ENCODE data around the gene ARHGEF2. TPM values are rescaled to one million over a fixed set of nuclear protein-coding genes. Genes with fewer than 3 reads are reported as not detected.

ARHGEF2 gene
- total and polyA plus RNA-seq, 9 of the 15 experiments (the other 6 are each of a cell fraction or from before 2014, with no cell fraction given), result 7.1 to 162 (median 62.2) TPM

DNA sequence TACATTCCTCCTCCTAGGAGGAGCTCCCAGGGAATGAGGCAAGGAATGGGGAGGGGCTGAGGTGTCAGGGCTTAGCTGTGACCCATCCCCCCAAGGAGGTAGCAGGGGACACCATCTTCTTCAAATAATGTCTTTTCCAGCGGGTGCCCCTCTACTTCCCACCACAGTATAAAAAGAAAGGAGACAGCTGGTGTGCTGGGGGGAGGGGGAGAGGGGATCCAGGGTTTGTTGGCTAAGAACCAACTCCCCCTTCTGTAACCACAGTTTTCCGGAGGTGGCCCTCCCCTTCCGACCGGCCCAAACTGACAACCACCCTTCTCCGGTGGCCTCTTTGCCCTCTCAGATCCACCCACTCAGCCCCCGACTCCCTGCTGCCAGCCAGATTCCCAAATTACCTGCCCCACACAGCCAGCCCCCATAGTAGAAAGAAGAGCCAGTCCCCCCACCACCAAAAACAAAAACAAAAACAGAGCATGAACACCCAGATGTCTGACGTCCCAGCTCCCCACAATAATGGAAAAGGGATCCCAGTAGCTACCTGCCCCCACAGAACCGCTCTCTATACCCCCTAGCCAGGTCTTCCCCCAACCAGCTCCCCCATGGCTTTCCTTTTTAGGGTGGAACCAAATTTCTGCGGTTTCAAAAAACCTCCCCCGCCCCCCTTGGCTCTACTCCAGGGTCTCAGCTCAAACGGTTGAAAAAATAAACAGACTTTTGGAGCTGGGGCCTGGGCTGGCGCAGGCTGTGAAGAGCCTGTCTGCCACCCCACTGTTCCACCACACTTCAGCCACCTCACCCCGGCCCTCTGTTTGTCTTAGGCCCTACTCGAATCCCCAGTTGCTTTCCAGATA, 2.1 kb downstream of the ARHGEF2 start (continued):
- peak; percentile 35 for TF ChIP-seq POLR2B (IDR thresholded peaks at IDR 0.05; ENCODE audit: low read depth, partially characterized antibody)
- TF ChIP-seq ZNF766 (CRISPR knock-in tag; conservative IDR thresholded peaks at IDR 0.05), result 0 out of 2 replicates have a peak, but pooled peaks have one; percentile 14
- TF ChIP-seq SIX5 (IDR thresholded peaks at IDR 0.05; ENCODE audit: borderline replicate concordance in 1 of 2, insufficient read depth in 1 of 2, low read depth in 1 of 2, low read length in 2 of 2), result no peak
- TF ChIP-seq ARID1B (IDR thresholded peaks at IDR 0.05), result peak; percentile 56
- peak in 1 of 2 experiments; percentile 49; a peak in 1 of 4 replicates for TF ChIP-seq HDAC1 (IDR thresholded peaks at IDR 0.05)
- TF ChIP-seq, protein P1, sequence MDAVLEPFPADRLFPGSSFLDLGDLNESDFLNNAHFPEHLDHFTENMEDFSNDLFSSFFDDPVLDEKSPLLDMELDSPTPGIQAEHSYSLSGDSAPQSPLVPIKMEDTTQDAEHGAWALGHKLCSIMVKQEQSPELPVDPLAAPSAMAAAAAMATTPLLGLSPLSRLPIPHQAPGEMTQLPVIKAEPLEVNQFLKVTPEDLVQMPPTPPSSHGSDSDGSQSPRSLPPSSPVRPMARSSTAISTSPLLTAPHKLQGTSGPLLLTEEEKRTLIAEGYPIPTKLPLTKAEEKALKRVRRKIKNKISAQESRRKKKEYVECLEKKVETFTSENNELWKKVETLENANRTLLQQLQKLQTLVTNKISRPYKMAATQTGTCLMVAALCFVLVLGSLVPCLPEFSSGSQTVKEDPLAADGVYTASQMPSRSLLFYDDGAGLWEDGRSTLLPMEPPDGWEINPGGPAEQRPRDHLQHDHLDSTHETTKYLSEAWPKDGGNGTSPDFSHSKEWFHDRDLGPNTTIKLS (IDR thresholded peaks at IDR 0.05; ENCODE audit: borderline replicate concordance, low read depth), result no peak
- TF ChIP-seq SETDB1 (IDR thresholded peaks at IDR 0.05; ENCODE audit: low read length), result no peak
- TF ChIP-seq LEF1 (IDR thresholded peaks at IDR 0.05), result peak; percentile 26; the same call in 1 of the 2 replicates
- TF ChIP-seq, protein P2, sequence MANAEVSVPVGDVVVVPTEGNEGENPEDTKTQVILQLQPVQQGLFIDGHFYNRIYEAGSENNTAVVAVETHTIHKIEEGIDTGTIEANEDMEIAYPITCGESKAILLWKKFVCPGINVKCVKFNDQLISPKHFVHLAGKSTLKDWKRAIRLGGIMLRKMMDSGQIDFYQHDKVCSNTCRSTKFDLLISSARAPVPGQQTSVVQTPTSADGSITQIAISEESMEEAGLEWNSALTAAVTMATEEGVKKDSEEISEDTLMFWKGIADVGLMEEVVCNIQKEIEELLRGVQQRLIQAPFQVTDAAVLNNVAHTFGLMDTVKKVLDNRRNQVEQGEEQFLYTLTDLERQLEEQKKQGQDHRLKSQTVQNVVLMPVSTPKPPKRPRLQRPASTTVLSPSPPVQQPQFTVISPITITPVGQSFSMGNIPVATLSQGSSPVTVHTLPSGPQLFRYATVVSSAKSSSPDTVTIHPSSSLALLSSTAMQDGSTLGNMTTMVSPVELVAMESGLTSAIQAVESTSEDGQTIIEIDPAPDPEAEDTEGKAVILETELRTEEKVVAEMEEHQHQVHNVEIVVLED (CRISPR knock-in tag; IDR thresholded peaks at IDR 0.05), result no peak
- TF ChIP-seq TEAD4 (IDR thresholded peaks at IDR 0.05; ENCODE audit: low read length), result peak; percentile 3; the same call in 1 of the 2 replicates
- no peak for TF ChIP-seq TEAD4 (CRISPR knock-in tag; IDR thresholded peaks at IDR 0.05; ENCODE audit: borderline replicate concordance)
- TF ChIP-seq EP400 (IDR thresholded peaks at IDR 0.05), result peak; percentile 25; the same call in 1 of the 2 replicates
- peak; percentile 78; the same call in 1 of the 2 replicates for TF ChIP-seq PHF21A (IDR thresholded peaks at IDR 0.05; ENCODE audit: borderline replicate concordance, low read depth)
- TF ChIP-seq, protein P3, sequence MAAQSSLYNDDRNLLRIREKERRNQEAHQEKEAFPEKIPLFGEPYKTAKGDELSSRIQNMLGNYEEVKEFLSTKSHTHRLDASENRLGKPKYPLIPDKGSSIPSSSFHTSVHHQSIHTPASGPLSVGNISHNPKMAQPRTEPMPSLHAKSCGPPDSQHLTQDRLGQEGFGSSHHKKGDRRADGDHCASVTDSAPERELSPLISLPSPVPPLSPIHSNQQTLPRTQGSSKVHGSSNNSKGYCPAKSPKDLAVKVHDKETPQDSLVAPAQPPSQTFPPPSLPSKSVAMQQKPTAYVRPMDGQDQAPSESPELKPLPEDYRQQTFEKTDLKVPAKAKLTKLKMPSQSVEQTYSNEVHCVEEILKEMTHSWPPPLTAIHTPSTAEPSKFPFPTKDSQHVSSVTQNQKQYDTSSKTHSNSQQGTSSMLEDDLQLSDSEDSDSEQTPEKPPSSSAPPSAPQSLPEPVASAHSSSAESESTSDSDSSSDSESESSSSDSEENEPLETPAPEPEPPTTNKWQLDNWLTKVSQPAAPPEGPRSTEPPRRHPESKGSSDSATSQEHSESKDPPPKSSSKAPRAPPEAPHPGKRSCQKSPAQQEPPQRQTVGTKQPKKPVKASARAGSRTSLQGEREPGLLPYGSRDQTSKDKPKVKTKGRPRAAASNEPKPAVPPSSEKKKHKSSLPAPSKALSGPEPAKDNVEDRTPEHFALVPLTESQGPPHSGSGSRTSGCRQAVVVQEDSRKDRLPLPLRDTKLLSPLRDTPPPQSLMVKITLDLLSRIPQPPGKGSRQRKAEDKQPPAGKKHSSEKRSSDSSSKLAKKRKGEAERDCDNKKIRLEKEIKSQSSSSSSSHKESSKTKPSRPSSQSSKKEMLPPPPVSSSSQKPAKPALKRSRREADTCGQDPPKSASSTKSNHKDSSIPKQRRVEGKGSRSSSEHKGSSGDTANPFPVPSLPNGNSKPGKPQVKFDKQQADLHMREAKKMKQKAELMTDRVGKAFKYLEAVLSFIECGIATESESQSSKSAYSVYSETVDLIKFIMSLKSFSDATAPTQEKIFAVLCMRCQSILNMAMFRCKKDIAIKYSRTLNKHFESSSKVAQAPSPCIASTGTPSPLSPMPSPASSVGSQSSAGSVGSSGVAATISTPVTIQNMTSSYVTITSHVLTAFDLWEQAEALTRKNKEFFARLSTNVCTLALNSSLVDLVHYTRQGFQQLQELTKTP (IDR thresholded peaks at IDR 0.05; ENCODE audit: low read depth in 1 of 2, partially characterized antibody in 2 of 2), result peak in 1 of 2 experiments; percentile 74
- TF ChIP-seq, protein P4, sequence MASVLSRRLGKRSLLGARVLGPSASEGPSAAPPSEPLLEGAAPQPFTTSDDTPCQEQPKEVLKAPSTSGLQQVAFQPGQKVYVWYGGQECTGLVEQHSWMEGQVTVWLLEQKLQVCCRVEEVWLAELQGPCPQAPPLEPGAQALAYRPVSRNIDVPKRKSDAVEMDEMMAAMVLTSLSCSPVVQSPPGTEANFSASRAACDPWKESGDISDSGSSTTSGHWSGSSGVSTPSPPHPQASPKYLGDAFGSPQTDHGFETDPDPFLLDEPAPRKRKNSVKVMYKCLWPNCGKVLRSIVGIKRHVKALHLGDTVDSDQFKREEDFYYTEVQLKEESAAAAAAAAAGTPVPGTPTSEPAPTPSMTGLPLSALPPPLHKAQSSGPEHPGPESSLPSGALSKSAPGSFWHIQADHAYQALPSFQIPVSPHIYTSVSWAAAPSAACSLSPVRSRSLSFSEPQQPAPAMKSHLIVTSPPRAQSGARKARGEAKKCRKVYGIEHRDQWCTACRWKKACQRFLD (CRISPR knock-in tag; IDR thresholded peaks at IDR 0.05), result peak; percentile 61; the same call in 1 of the 2 replicates
- peak; percentile 33; the same call in 1 of the 2 replicates for TF ChIP-seq POLR2AphosphoS5 (IDR thresholded peaks at IDR 0.05; ENCODE audit: control insufficient read depth, insufficient read depth, low read depth, low read length)
- peak; percentile 29 for TF ChIP-seq TAF1 (IDR thresholded peaks at IDR 0.05; ENCODE audit: control insufficient read depth, extremely low read depth, insufficient read depth, low read length, severe bottlenecking)

Data from K562 (cell line).